Esophagus squamous epithelium (tissue), 4 donors: ENCODE data around the gene A2ML1.

Experiments
- CTCF ChIP-seq, 6 experiments: fragments of 450-650 bp in 4 of 6; fragments of 200-600 bp in 2 of 6; sonication (generic) in 2 of 6; IDR thresholded peaks; one replicate each; pipeline ENCODE4 v1.5.1; 2016 to 2019; ENCODE audit warnings: antibody characterized with exemption in 6 of 6, mild to moderate bottlenecking in 4 of 6, moderate library complexity in 4 of 6
- POLR2A ChIP-seq, 4 donors: fragments of 450-650 bp; IDR thresholded peaks; one replicate each; pipeline ENCODE4 v1.6.1; 2017; ENCODE audit warnings: antibody characterized with exemption in 4 of 4, mild to moderate bottlenecking in 4 of 4, moderate library complexity in 3 of 4

- no peak for TF ChIP-seq CTCF (IDR thresholded peaks at IDR 0.05)
- TF ChIP-seq POLR2A (IDR thresholded peaks at IDR 0.05), result no peak
Measured at GRCh38 chr12:8911606-8912268, 89.3 kb downstream of the A2ML1 start.
